Activated naive CD4-positive, alpha-beta T cell treated with anti-CD3 and anti-CD28 coated beads, Interleukin-2, amount 10 ng/mL, durations not matched to agents 7 days and 5 days (primary cell): Measurements from ENCODE around the gene C4A.

Experiments used
- CTCF ChIA-PET: fragments of 350-600 bp; sonication (Branson Sonifier 250); formaldehyde crosslinking; loops from one replicate; lab custom pipeline; 2021; ENCODE audit warnings: antibody characterized with exemption; lab: Charles Lee
- DNase-seq: peaks from one replicate; pipeline ENCODE4 v3.0.0-alpha.2; 2020
- H3K27ac Mint-ChIP-seq: one replicate; pipeline ENCODE4 v1.8.0; 2021; ENCODE audit warnings: mild to moderate bottlenecking, moderate library complexity, mixed read lengths
- H3K27me3 Mint-ChIP-seq: one replicate; pipeline ENCODE4 v1.8.0; 2021; ENCODE audit warnings: mild to moderate bottlenecking, mixed read lengths
- H3K36me3 Mint-ChIP-seq: one replicate; pipeline ENCODE4 v1.8.0; 2021; ENCODE audit warnings: mixed read lengths
- H3K4me1 Mint-ChIP-seq: one replicate; pipeline ENCODE4 v1.8.0; 2021; ENCODE audit warnings: mixed read lengths
- H3K4me3 Mint-ChIP-seq: one replicate; pipeline ENCODE4 v1.8.0; 2021; ENCODE audit warnings: mild to moderate bottlenecking, moderate library complexity, mixed read lengths
- H3K9me3 Mint-ChIP-seq: one replicate; pipeline ENCODE4 v1.8.0; 2021; ENCODE audit warnings: mixed read lengths

The C4A gene

GRCh38 chr6:31949926-31950548 is 31.8 kb upstream of the C4A start:
- Mint-ChIP-seq H3K36me3 (peaks cover 27% of the 10 kb centered on the region), H3K9me3 (no peaks in the 10 kb centered on the region), H3K27me3 (peaks cover 19% of the 10 kb centered on the region), H3K4me1 (peaks cover 6% of the 10 kb centered on the region), H3K4me3 (no peak overlapping the region), H3K27ac (no peak overlapping the region)
- DNase-seq: no peak
- CTCF ChIA-PET: interaction anchor here (0.8 kb wide), 1 partner anchor 26 kb away, joined by 3 read pairs; no protein-coding TSS in a partner anchor

GRCh38 chr6:31952140-31952805 is 29.6 kb upstream of the C4A start:
- Mint-ChIP-seq H3K27ac (no peak overlapping the region), H3K36me3 (peaks cover 40% of the 10 kb centered on the region)
- DNase-seq: peak; percentile 55

GRCh38 chr6:31952890-31953289 is 29.0 kb upstream of the C4A start:
- peaks cover 40% of the 10 kb centered on the region for H3K36me3 Mint-ChIP-seq
- CTCF ChIA-PET: interaction anchor here (0.7 to 2.8 kb wide), 16 partner anchors 11 to 281 kb away, joined by 3 to 18 read pairs (median 4); partner anchors contain the start of genes DXO and EHMT2
- H3K9me3 Mint-ChIP-seq: no peaks in the 10 kb centered on the region
- H3K4me3 Mint-ChIP-seq: no peak overlapping the region
- no peak overlapping the region for H3K27ac Mint-ChIP-seq
- no peaks in the 10 kb centered on the region for H3K27me3 Mint-ChIP-seq
- DNase-seq: no peak
- H3K4me1 Mint-ChIP-seq: peaks cover 8% of the 10 kb centered on the region

More at GRCh38 chr6:31952140-31952805, 29.6 kb upstream of the C4A start:
- no peak overlapping the region for H3K4me3 Mint-ChIP-seq
- H3K27me3 Mint-ChIP-seq: peaks cover 4% of the 10 kb centered on the region
- no peaks in the 10 kb centered on the region for H3K9me3 Mint-ChIP-seq
- CTCF ChIA-PET: interaction anchor here (0.7 to 2.8 kb wide), 23 partner anchors 8 to 405 kb away, joined by 3 to 18 read pairs (median 4); partner anchors contain the start of genes DXO, EHMT2, LY6G5C and NFKBIL1
- peaks cover 2% of the 10 kb centered on the region for H3K4me1 Mint-ChIP-seq

GRCh38 chr6:31954511-31954910 is 27.3 kb upstream of the C4A start:
- Mint-ChIP-seq H3K9me3 (no peaks in the 10 kb centered on the region), H3K27me3 (no peaks in the 10 kb centered on the region), H3K36me3 (peaks cover 40% of the 10 kb centered on the region), H3K4me1 (peaks cover 21% of the 10 kb centered on the region), H3K27ac (no peak overlapping the region), H3K4me3 (no peak overlapping the region)
- CTCF ChIA-PET: interaction anchor here (1.6 kb wide), 1 partner anchor 9 kb away, joined by 3 read pairs; no protein-coding TSS in a partner anchor
- DNase-seq: no peak

- H3K27me3 Mint-ChIP-seq: no peaks in the 10 kb centered on the region
- CTCF ChIA-PET: interaction anchor here (1.1 to 1.9 kb wide), 2 partner anchors 8 to 65 kb away, joined by 3 to 6 read pairs; no protein-coding TSS in a partner anchor
- H3K4me1 Mint-ChIP-seq: peaks cover 32% of the 10 kb centered on the region
- no peaks in the 10 kb centered on the region for H3K9me3 Mint-ChIP-seq
- H3K27ac Mint-ChIP-seq: no peak overlapping the region
- DNase-seq: no peak
- H3K4me3 Mint-ChIP-seq: peak overlapping the region; percentile 94
- peaks cover 53% of the 10 kb centered on the region for H3K36me3 Mint-ChIP-seq
These were observed 25.1 kb upstream of the C4A start for GRCh38 chr6:31956796-31957195.

- CTCF ChIA-PET: interaction anchor here (1.7 to 1.9 kb wide), 2 partner anchors 10 to 13 kb away, joined by 6 read pairs; partner anchors contain the start of gene DXO
- DNase-seq: no peak
- H3K4me1 Mint-ChIP-seq: peaks cover 32% of the 10 kb centered on the region
- no peaks in the 10 kb centered on the region for H3K9me3 Mint-ChIP-seq
- peaks cover 58% of the 10 kb centered on the region for H3K36me3 Mint-ChIP-seq
- H3K27me3 Mint-ChIP-seq: no peaks in the 10 kb centered on the region
- peak overlapping the region; percentile 94 for H3K4me3 Mint-ChIP-seq
- H3K27ac Mint-ChIP-seq: peak overlapping the region; percentile 98
These were observed 23.5 kb upstream of the C4A start for GRCh38 chr6:31958412-31958740.

GRCh38 chr6:31958741-31959739 is 22.8 kb upstream of the C4A start, which contains the start of the genes NELFE and SKIC2:
Gene NELFE (minus strand): TSS chr6:31958971. CDS start chr6:31958446, 525 bp downstream.
Gene SKIC2 (plus strand): TSS chr6:31959175. CDS start chr6:31959193, 18 bp downstream.
- H3K9me3 Mint-ChIP-seq: no peaks in the 10 kb centered on the region
- H3K27me3 Mint-ChIP-seq: no peaks in the 10 kb centered on the region
- peak within 1 kb of the TSS; percentile 98 for H3K27ac Mint-ChIP-seq
- CTCF ChIA-PET: interaction anchor here (0.9 to 1.9 kb wide), 4 partner anchors 7 to 12 kb away, joined by 3 to 6 read pairs (median 4); partner anchors contain the start of gene DXO
- H3K36me3 Mint-ChIP-seq: peaks cover 57% of the 10 kb centered on the region
- peaks cover 32% of the 10 kb centered on the region for H3K4me1 Mint-ChIP-seq
- H3K4me3 Mint-ChIP-seq: peak within 1 kb of the TSS; percentile 94
- peak; percentile 99 for DNase-seq

- no peak overlapping the region for H3K4me3 Mint-ChIP-seq
- no peak for DNase-seq
- H3K36me3 Mint-ChIP-seq: peaks cover 59% of the 10 kb centered on the region
- no peaks in the 10 kb centered on the region for H3K27me3 Mint-ChIP-seq
- no peaks in the 10 kb centered on the region for H3K9me3 Mint-ChIP-seq
- H3K4me1 Mint-ChIP-seq: peaks cover 32% of the 10 kb centered on the region
- CTCF ChIA-PET: no interaction called here
- H3K27ac Mint-ChIP-seq: no peak overlapping the region
These were observed 20.2 kb upstream of the C4A start for GRCh38 chr6:31961616-31962015.

- CTCF ChIA-PET: interaction anchor here (0.8 kb wide), 1 partner anchor 11 kb away, joined by 3 read pairs; no protein-coding TSS in a partner anchor
- Mint-ChIP-seq H3K36me3 (peaks cover 72% of the 10 kb centered on the region), H3K27me3 (no peaks in the 10 kb centered on the region), H3K27ac (no peak overlapping the region), H3K4me1 (peaks cover 17% of the 10 kb centered on the region), H3K4me3 (no peak overlapping the region), H3K9me3 (no peaks in the 10 kb centered on the region)
- no peak for DNase-seq
These were observed 17.9 kb upstream of the C4A start for GRCh38 chr6:31963921-31964320.

GRCh38 chr6:31965700-31966099 is 16.2 kb upstream of the C4A start:
- Mint-ChIP-seq H3K27ac (no peak overlapping the region), H3K27me3 (no peaks in the 10 kb centered on the region), H3K4me3 (no peak overlapping the region), H3K36me3 (peaks cover 78% of the 10 kb centered on the region), H3K9me3 (no peaks in the 10 kb centered on the region), H3K4me1 (peaks cover 14% of the 10 kb centered on the region)
- no peak for DNase-seq
- CTCF ChIA-PET: interaction anchor here (1.9 kb wide), 1 partner anchor 13 kb away, joined by 11 read pairs; no protein-coding TSS in a partner anchor

GRCh38 chr6:31966506-31966905 is 15.4 kb upstream of the C4A start:
- no peak overlapping the region for H3K27ac Mint-ChIP-seq
- DNase-seq: no peak
- H3K27me3 Mint-ChIP-seq: no peaks in the 10 kb centered on the region
- no peaks in the 10 kb centered on the region for H3K9me3 Mint-ChIP-seq
- no peak overlapping the region for H3K4me3 Mint-ChIP-seq
- H3K4me1 Mint-ChIP-seq: peaks cover 22% of the 10 kb centered on the region
- peaks cover 71% of the 10 kb centered on the region for H3K36me3 Mint-ChIP-seq
- CTCF ChIA-PET: interaction anchor here (1.9 kb wide), 1 partner anchor 14 kb away, joined by 11 read pairs; no protein-coding TSS in a partner anchor

GRCh38 chr6:31966997-31967925 is 14.6 kb upstream of the C4A start:
- Mint-ChIP-seq H3K36me3 (peaks cover 65% of the 10 kb centered on the region), H3K27me3 (peaks cover 7% of the 10 kb centered on the region), H3K4me1 (peaks cover 26% of the 10 kb centered on the region), H3K9me3 (no peaks in the 10 kb centered on the region), H3K4me3 (no peak overlapping the region), H3K27ac (no peak overlapping the region)
- CTCF ChIA-PET: no interaction called here
- DNase-seq: no peak
